GM18526 (cell line): Measurements from ENCODE around the gene PGGHG.

Experiments
- POLR2A ChIP-seq: IDR thresholded peaks from 3 replicates; pipeline ENCODE4 v1.6.1; 2011; ENCODE audit not compliant: insufficient read length; ENCODE audit errors: extremely low read depth

Gene PGGHG

DNA sequence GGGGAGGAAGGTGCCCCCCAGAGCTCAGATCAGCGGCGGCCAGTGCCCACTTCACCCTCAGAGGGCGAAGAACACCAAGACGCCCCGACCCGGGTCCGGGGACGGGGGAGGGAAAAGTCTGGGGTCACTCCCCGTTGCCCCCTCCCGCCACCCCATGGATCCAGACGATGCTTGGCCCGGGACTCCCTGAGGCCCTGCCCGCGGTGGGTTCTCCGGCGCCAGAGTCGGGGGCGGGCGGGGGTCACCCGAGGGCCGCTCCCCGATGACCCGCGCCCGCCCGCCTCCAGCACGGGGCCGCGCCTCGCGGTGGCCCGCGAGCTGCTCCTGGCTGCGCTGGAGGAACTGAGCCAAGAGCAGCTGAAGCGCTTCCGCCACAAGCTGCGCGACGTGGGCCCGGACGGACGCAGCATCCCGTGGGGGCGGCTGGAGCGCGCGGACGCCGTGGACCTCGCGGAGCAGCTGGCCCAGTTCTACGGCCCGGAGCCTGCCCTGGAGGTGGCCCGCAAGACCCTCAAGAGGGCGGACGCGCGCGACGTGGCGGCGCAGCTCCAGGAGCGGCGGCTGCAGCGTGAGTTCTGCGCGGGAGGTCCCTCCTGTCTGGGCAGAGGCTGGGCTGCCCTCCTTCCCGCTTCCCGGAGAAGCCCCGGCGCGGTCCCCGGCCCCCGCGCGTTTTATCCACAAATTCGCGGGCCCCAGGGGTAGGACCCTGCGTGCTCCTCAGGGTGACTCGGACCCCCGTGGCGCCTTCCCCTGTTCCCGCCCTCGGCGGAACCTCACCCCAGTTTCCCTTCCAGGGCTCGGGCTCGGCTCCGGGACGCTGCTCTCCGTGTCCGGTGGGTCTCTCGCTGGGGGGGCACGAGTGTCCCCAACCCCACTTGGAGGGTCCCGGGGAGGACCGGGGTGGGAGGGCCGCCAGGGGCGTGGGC is 9.6 kb upstream of the PGGHG start:
- no peak for TF ChIP-seq POLR2A

DNA sequence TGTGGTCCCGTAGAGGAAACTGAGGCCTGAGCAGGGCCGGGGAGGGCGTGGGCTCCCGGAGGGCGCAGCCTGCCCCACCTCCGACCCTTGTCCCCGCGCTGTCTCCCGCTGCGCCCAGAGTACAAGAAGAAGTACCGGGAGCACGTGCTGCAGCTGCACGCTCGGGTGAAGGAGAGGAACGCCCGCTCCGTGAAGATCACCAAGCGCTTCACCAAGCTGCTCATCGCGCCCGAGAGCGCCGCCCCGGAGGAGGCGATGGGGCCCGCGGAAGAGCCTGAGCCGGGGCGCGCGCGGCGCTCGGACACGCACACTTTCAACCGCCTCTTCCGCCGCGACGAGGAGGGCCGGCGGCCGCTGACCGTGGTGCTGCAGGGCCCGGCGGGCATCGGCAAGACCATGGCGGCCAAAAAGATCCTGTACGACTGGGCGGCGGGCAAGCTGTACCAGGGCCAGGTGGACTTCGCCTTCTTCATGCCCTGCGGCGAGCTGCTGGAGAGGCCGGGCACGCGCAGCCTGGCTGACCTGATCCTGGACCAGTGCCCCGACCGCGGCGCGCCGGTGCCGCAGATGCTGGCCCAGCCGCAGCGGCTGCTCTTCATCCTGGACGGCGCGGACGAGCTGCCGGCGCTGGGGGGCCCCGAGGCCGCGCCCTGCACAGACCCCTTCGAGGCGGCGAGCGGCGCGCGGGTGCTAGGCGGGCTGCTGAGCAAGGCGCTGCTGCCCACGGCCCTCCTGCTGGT is 8.8 kb upstream of the PGGHG start:
- no peak for TF ChIP-seq POLR2A

DNA sequence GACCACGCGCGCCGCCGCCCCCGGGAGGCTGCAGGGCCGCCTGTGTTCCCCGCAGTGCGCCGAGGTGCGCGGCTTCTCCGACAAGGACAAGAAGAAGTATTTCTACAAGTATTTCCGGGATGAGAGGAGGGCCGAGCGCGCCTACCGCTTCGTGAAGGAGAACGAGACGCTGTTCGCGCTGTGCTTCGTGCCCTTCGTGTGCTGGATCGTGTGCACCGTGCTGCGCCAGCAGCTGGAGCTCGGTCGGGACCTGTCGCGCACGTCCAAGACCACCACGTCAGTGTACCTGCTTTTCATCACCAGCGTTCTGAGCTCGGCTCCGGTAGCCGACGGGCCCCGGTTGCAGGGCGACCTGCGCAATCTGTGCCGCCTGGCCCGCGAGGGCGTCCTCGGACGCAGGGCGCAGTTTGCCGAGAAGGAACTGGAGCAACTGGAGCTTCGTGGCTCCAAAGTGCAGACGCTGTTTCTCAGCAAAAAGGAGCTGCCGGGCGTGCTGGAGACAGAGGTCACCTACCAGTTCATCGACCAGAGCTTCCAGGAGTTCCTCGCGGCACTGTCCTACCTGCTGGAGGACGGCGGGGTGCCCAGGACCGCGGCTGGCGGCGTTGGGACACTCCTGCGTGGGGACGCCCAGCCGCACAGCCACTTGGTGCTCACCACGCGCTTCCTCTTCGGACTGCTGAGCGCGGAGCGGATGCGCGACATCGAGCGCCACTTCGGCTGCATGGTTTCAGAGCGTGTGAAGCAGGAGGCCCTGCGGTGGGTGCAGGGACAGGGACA is 8.0 kb upstream of the PGGHG start:
- no peak for TF ChIP-seq POLR2A

DNA sequence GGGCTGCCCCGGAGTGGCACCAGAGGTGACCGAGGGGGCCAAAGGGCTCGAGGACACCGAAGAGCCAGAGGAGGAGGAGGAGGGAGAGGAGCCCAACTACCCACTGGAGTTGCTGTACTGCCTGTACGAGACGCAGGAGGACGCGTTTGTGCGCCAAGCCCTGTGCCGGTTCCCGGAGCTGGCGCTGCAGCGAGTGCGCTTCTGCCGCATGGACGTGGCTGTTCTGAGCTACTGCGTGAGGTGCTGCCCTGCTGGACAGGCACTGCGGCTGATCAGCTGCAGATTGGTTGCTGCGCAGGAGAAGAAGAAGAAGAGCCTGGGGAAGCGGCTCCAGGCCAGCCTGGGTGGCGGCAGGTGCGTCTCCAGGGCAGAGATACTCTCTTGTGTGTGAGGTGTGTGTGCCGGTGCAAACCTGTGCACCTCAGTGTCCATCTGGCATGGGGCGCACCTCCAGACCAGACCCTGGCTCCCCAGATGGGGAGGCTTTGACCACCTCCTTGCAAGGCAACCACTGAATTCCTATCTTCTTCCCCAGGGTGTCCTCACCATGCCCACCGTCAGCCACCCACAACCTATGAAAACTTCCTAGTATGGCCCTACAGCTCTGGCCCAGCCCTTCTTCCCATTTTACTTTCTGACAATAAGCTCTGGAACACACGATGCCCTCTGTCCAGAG is 7.3 kb upstream of the PGGHG start:
- TF ChIP-seq POLR2A: no peak

DNA sequence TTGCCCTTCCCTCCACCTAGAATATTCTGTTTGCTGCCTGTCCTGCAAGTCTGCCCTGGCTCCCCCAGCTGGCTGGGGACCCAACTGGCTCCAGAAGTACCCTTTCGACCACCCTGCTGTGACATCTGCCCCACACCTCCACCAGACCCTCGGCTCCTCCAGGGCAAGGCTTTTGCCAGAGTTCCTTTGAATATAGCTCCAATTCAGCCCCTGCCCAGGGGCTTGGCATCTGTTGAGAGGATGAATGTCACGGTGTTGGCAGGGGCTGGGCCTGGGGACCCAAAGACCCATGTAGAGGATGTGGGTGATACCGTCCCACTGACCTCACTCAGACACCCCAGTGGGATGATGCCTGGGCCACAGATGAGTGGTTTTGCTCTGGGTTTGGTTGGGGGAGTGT is 6.8 kb upstream of the PGGHG start:
- no peak for TF ChIP-seq POLR2A

DNA sequence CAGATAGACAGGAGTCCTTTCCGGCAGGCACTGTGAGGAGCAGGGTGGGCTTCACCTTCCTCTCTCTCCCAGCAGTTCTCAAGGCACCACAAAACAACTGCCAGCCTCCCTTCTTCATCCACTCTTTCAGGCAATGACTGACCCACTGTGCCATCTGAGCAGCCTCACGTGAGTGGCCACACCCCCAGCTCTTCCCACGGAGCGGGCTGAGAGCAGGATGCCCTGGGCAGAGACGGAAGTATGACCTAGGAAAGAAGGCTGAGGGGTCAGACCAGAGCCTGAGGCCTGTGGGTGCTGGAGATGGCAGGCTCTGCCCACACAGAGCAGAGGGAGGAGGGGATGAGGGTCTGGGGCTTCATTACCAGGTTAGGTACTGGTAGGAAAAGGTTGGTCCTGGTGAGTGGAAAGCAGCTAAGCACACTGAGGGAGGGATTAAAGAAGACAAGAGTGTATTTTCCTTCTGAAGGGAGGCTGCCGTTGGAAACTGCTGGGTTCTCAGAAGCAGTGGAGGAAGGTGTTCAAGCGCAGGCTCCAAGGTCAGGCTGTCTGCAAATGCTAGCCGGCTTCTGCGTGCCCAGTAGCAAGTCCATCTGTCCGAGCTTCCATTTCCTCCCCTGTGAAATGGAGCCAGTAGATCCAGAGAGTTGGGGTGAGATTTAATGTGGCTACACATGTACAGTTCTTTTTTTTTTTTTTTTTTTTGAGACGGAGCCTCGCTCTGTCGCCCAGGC is 6.1 kb upstream of the PGGHG start:
- no peak for TF ChIP-seq POLR2A

DNA sequence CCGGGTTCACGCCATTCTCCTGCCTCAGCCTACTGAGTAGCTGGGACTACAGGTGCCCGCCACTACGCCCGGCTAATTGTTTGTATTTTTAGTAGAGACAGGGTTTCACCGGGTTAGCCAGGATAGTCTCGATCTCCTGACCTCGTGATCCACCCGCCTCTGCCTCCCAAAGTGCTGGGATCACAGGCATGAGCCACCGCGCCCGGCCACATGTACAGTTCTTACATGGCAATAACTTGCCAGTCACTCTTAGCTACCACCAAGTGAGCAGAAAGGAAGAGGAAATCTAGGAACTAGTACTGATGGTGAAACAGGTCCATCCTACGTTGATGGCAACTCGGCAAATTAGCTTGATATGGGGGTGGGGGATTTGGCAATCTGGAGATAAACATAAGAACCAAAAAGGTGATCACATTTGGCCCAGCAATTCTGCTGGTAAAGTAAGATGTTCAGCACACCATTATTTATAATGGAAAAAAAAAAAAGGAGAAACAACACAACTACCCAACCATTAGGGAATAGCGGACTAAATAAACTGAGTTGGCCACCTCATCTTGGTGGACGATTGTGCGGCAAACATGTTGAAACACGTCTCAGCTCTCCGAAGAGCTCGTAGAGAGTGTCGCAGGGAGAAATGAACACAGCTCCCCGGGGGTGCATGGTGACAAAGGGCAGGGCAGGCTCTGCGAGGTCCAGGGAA is 5.4 kb upstream of the PGGHG start:
- TF ChIP-seq POLR2A: no peak

DNA sequence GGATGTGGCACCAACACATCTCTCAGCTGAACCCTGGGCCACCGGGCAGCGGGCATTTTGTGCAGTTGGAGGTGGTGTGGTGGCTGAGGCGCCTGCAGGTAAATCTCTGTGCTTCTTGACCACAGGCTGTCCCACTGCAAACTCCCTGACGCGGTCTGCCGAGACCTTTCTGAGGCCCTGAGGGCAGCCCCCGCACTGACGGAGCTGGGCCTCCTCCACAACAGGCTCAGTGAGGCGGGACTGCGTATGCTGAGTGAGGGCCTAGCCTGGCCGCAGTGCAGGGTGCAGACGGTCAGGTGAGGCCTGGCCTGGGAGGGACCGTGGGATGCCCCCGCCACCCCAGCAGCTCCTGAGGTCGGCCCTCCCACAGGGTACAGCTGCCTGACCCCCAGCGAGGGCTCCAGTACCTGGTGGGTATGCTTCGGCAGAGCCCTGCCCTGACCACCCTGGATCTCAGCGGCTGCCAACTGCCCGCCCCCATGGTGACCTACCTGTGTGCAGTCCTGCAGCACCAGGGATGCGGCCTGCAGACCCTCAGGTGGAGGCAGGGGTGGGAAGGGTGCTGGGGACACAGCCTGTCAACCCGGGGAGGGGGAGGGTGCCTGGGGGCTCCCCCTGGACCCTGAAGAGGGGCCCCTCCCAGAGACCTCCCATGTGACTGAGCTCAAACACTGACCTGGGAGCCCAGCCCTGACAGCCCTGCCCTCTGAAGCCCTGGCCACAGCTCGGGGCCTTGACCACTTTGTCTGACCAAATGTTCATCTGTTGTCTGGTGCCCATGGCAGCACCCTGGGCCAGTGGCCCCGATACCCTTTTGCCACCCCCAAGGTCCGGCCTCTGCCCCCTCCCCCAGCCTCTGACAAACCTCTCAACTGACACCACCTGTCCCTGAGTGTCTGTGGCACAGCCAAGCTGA is 4.6 kb upstream of the PGGHG start:
- TF ChIP-seq POLR2A: no peak

GRCh38 chr11:285021-285893 is 3.7 kb upstream of the PGGHG start:
- TF ChIP-seq POLR2A: no peak

DNA sequence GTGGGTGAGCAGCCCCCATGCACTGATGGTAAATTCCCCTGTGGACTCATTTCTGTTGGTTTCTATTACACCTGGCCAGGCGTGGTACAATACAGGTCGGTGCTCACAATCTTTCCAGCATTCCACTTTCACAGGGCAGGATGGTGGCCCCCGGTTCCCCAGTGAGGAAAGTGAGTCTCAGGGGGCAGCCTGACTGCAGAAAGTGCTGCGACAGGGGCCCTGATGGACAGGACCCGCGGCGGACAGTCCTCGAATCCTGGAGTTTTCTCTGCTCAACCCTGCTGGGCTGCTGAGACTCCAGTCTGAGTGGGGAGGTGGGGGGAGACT is 3.1 kb upstream of the PGGHG start:
- no peak for TF ChIP-seq POLR2A

GRCh38 chr11:287821-288477 is 977 bp upstream of the PGGHG start:
- TF ChIP-seq POLR2A: no peak

- TF ChIP-seq POLR2A: no peak
These were observed 429 bp downstream of the PGGHG start for GRCh38 chr11:289398-289711.
